ENCODE results near the gene DISP1.
"Not testable (repeated sequence)": the region's sequence is repeated elsewhere in the genome, so short reads cannot be mapped to it uniquely, and the experiment has no call there.

The DISP1 gene

GRCh38 chr1:222794656-222795474 lies 20.0 kb upstream of the DISP1 start:
- no peak for FAIRE-seq

DNA sequence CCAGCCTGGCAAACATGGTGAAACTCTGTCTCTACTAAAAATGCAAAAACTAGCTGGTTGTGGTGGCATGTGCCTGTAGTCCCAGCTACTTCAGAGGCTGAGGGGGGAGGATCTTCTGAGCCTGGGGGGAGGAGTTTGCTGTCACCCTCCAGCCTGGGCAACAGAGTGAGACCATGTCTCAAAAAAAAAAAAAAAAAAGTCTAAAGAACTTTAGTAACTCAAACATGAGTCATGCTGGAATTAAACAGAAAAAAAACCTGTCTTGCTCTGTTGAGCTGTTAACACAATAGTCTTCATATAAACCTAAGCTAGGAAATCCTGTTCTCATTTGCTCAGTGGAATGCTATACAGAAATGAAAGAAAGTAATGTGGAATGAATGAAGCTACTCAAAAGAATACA lies 16.7 kb upstream of the DISP1 start:
- FAIRE-seq: no peak

- FAIRE-seq: no peak
Measured at GRCh38 chr1:222798975-222799374, 15.9 kb upstream of the DISP1 start.

DNA sequence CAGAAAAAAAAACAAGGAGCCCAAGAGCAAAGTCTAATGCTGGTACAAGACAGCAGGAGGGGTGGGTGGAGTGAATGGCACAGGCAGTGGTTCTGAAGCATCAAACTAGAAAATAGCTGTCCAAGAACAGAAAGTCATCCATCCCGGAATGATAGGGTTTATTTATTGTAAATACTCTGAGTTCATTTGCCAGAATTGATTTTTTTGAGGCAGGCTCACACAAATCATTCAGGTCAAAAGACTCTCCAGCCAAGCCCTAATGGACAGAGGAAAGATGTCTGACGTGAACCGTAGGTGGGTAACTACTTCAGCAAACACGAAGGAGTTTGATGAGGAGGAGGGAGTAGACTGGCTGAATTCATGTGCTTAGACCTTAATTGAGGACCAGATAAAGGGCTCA lies 13.8 kb upstream of the DISP1 start:
- no peak for FAIRE-seq

DNA sequence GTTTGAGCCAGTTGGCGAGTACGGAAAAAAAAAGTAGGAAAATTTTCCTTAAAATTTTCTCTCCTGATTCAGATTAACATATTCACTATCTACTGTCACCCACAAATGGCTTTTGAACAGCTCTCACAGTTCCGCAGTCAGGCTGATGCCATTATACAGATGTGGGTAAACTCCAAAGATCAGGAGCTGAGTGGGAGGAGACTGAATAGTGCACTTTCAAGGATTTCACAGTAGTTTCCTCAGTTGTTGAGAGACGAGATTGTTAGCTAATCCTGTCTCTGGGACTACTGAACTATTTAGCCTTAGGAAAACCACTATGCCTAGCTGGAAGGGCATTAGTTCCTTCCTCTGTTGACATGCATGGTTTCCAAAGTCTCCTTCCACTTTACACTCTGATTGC lies 3.2 kb upstream of the DISP1 start:
- FAIRE-seq: no peak

GRCh38 chr1:222813866-222814535 lies 838 bp upstream of the DISP1 start:
- FAIRE-seq: no peak

DNA sequence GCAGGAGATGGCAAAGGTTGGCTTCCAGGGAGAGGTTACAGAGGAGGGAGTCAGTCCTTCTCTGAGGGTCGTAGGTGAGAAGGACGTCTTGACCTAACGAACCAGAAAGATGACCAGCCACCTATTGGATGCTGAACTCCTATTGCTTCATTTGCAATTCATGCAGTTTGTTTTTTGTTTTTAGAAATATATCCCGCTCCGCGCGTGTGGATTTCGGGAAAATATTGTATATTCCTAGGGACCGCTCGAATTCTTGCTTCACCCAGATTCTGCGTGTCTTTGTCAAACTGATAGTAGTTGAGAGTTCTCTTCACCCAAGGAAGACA lies 564 bp downstream of the DISP1 start:
- no peak for FAIRE-seq

GRCh38 chr1:222817529-222817928 lies 2.7 kb downstream of the DISP1 start:
- no peak for FAIRE-seq

DNA sequence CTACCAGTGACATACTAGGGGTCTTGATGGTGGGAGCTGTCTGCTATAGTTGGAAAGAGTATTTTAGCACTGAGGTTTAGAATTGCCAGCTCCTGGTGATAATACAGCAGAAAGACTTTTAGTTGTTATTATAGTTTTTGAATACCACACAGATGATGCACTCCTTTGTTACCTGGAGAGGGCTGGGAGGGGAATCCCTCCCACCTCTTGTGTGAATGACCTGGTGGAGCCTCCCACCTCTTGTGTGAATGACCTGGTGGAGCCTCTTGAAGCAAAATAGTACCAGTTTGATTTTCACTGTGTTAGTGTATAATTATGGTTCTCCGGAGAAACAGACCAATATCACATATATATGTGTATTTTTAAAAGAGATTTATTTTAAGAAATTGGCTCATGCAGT lies 3.3 kb downstream of the DISP1 start:
- no peak for FAIRE-seq

GRCh38 chr1:222820171-222820712 lies 5.4 kb downstream of the DISP1 start:
- FAIRE-seq: no peak

DNA sequence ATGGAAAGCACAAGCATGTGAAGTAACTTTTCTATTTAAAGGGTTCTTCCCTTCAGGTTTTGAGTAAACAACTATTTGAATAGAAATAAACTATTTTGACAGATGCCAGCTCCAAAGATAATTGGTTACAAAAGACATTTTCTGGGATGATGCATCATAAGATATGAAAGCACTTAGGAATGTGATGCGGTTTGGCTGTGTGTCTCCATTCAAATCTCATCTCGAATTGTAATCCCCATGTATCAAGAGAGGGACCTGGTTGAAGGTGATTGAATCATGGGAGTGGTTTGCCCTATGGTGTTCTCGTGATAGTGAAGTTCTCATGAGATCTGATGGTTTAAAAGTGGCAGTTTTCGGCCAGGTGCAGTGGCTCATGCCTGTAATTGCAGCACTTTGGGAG lies 6.4 kb downstream of the DISP1 start:
- no peak for FAIRE-seq

- FAIRE-seq: no peak
Measured at GRCh38 chr1:222823695-222824094, 8.9 kb downstream of the DISP1 start.

DNA sequence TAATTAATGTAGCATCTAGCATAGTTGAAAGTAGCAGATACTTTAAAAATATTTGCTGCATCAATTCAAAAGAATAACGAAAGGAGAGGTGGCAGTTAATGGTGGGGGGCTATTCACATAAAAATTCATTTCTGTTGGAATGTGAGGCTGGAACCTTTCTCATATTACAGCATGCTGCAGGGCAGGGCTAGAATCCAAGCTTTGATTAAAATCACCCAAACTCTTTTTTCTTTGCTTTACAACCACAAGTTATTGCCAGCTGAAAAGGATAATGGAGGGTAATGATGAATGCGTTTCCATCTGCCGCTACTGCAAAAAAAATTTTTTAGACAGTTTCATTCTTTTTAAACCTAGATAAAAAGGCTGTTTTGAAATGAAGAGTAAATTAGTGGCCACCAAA lies 9.8 kb downstream of the DISP1 start:
- FAIRE-seq: no peak

- FAIRE-seq: peak; percentile 60
Measured at GRCh38 chr1:222828939-222829338, 14.1 kb downstream of the DISP1 start.

DNA sequence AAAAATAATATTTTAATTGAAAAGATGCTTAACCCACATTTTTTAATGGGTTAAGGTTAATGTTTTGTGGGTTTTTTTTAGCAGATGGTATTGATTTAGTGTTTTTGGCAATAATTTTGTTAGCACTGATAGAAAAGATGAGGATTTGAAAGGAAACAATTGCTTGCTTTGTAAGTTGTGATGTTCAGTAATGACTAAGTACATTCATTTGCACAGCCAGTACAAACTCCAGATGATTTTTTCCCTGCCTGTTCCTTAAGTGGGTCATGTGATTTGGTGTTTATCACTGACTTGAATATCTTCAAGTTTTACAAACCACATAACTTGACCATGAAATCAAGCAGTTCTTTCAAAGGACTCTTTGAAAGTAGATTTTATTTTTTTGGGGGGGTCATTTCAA lies 15.0 kb downstream of the DISP1 start:
- no peak for FAIRE-seq

DNA sequence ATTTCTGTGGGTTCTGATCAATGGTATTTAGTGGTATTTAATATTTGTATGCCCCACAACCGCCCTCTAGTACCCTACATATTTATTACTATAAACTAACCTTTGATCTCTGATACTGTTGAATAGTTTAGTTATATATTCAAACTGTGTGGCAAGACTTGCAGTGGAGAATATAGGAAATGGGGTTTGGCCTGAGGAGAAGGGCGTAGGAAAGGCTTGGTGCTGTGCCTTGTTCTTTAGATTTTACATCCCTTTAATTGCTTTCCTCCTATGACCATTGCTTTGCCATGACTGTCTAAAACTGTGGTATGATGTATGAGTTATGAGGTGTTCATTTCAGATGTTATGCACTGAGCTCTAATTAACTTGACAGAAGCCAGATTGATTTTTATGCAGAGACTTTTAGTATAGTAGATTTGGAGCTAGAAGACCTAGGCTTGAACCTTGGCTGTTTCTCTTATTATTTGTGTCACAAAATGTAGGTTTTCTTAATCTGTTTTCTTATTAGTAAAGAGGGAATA lies 18.6 kb downstream of the DISP1 start:
- FAIRE-seq: no peak

DNA sequence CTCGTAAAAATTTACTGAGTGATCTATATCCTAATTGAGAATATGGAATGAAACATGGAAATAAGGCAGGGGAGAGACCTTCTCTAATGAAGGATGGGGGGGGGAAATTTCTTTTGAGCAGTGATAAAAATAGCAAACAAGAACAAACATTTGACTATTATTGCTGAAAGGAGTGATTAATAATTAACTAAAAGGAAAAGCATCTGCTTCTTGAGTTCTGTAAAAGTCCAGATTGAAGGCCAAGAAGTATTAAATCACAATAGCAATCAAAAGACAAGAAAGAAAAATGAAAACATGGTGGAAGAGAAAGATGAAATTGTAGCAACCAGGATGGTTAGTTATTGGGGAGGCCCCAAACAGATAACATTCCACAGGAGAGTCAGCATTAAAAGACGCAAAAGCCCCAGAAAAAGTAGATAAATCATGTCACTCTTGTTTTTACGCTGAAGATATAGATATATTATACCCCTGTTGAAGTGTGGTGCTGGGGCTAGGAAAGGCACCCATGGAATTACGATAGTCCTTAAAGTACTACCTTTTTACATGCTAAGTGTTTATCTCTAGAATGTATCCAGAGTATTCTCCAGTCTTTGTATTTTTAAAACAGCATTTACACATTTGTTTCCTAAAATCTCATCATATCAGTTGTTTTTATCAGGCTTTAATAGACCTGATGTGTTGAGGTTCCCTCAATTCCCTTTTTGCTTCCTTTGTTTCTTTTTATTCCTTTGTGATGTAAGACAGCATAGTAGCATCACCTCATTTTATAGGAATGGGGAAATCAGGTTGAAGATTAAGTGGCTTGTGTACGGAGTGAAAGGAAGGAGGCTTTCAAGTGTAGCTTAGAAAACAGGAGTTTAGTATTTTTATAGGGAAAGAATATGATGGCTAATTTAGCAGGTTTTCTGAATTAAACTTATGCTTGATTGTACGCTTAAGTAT lies 28.9 kb downstream of the DISP1 start:
- no peak for FAIRE-seq

GRCh38 chr1:222844411-222844779 lies 29.6 kb downstream of the DISP1 start:
- FAIRE-seq: no peak

- FAIRE-seq: no peak
Measured at GRCh38 chr1:222845763-222846162, 30.9 kb downstream of the DISP1 start.

DNA sequence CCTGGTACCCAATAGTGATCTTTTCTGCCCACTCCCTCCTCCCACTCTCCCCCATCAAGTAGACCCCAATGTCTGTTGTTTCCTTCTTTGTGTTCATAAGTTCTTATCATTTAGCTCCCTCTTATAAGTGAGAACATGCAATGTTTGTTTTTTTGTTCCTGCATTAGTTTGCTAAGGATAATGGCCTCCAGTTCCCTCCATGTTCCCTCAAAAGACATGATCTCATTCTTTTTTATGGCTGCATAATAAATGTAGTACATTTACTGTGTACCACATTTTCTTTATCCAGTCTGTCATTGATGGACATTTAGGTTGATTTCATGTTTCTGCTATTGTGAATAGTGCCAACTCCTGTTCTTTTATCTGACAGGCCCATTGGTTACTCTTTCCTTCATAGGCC lies 35.7 kb downstream of the DISP1 start:
- not testable (repeated sequence) for FAIRE-seq

- no peak for FAIRE-seq
Measured at GRCh38 chr1:222852326-222852725, 37.5 kb downstream of the DISP1 start.

GRCh38 chr1:222861062-222861461 lies 46.2 kb downstream of the DISP1 start:
- no peak for FAIRE-seq
